ENCODE results near the gene ZNF182.
"Not testable (repeated sequence)": the region's sequence is repeated elsewhere in the genome, so short reads cannot be mapped to it uniquely, and the experiment has no call there.

ZNF182 gene

DNA sequence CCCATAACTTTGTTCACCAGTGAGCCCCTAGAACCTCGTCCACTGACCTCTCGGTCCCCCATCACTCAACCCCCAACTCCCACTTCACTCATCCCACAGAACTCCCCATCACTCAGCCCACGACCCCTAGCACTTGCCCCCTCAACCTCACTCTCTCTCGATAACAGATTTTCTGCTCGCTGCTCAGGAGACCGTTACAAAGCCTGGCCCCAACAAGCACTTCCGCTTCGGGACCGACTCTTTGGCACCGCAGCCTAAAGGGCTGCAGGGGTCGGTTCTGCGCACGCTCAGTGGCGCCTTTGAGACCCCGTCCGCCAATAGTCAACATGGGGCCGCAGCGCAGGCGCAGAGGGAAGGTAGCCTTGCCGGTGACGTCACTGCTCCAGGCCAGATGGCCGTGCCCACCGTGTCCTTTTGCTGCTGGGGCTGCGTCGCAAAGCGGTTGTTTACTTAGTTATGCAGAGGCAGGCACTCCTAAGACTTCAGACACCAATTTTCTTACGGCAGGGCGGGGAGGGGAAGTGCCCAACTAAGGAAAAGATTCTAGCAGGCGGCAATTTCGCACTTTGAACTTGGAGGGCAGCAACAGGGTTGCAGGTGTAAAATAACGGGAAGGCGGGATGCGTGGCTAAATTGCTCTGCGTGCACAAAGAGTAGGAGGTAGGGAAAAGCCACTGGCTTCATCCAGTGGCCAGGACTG lies at the start of gene ZNF182:
ZNF182 (minus strand) TSS at position 232 of the 700 bp plus-strand sequence. CDS start 1,380 bp downstream, outside the sequence.
- peak; percentile 95 for DNase-seq

DNA sequence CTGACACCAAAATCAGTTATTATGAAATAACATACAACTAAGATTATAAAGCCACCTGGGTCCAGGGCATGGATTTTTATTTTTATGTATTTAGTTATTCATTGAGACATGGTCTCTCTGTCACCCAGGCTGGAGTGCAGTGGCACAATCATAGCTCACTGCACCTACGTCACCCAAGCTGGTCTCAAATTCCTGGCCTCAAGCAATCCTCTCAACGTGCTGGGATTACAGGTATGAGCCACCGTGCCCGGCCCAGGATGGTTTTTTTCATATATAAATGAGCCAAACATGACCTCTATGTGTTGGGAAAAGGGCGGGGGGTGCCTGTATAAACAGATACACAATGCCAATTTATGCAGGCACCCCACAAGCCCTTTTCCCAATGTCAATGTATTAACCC lies 43.1 kb upstream of the ZNF182 start:
- no peak for DNase-seq

DNA sequence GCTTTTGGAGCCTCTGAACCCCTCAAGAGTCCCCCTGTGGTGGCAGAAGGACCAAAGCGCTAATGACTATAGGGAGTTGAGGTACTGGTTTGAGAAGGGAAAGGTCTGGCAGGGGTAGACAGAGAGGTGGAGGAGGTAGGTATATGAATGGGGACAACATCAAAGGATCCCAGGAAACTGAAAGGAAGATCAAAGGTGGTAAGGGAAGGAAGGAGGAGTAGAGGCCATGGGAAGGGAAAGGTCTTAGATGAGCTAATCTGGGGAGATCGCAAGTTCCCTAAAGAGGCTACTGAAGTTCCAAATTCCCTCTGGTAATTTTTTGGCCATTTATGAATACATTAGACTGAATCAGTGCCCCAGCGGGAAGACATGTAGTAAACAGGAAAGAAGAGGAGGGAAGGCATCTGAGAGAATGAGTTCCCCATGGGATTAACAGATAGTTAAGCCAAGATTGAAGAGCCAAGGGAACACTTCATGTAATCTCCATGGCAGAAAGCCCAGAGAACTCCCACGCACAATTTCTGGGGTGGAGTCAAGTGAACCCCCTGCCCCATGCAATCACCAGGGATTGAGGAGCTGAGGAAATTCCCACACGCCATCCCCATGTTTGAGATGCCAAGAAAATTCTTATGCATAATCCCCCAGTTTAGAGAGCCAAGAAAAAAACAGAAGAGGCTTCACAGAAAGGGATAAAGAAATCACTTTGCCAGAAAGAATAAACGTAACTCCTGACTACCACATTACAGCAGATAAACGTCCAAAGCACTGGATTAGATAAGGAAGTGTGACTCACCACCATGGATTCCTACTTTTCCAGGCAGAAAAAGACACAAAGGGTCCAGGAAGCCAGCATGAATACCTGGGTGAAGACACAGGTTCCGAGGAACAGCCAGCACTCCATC lies 41.9 kb upstream of the ZNF182 start:
- DNase-seq = no peak

DNA sequence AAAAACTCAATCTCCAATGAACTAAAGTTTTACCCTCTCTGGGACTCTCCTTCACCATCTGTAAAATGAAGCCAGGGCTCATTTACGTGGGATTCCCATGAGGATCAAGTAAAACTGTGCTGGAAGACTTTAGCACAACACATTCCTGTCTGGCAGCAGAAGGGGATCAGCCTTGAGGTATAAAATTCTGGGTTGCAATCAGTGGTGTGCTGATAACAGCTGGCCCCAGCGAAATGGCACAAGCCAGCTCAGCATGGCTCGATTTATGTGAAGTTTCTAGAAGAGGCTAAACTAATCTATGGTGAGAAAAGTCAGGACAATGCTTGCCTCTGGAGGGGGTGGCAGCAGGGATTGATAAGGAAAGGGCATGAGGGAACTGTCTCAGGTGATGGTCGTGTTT lies 39.3 kb upstream of the ZNF182 start:
- no peak for DNase-seq

DNA sequence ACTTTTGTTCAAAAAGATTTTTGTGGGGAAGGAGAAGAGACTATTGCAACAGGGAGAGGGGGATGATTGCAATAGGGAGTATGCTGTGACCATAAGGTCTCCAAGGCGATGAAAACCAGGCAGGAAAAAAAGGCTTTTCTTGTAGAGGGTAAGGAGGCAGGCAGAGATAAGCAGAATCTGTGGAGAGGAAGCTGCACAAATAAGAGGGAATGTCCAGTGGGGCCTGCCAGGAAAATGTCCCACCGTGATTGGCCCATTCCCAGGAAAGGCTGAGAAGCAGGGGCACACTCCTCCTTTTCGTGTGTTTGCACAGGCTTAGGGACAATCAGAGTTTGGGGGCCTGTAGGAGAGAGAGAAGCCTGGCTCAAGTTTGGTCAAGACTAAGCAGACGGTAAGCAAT lies 32.1 kb upstream of the ZNF182 start:
- DNase-seq = no peak

DNA sequence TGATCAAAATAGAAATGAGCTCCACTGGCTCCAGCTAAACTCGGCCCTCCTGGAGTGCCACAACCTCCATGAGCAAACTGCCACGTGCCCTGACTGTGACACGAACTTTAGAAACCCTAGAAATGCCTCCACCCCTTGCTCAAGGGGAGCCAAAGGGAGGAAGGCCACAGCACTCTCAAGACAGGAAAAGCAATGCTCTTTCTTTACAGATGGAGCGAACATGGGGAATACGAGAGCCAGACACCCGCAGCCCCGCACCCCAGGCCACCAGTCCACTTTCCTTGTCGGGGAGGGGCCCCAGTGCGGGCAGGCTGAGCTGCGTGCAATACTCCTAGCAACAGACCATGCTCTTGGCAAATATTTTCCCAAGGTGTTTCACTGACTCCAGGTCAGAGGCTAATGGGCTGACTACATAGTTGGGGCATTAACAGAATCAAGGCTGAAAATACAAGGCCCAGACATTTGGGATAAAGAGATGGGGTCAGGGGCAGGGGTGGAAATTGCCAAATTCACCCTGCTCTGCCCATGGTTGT lies 26.9 kb upstream of the ZNF182 start:
- not testable (repeated sequence) for DNase-seq

DNA sequence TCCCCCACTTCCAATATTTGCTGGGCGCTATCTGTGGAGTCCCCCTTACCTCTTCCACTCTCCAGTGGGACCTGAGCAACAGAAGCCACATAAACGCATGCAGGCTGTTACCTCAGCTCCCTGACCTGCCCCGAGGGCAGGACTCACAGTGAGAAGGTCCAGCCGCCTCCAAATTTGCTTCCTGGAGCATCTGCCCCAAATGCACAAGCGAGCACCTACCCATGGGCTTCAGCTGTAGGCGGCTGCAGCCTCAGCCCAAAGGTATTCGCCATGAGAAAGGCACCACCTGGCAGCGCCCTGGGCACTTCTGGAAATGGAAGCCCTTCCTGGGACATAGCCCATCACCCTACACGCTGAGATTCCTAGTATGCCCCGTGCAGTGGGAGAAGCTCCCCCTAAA lies 26.4 kb upstream of the ZNF182 start:
- no peak for DNase-seq

DNA sequence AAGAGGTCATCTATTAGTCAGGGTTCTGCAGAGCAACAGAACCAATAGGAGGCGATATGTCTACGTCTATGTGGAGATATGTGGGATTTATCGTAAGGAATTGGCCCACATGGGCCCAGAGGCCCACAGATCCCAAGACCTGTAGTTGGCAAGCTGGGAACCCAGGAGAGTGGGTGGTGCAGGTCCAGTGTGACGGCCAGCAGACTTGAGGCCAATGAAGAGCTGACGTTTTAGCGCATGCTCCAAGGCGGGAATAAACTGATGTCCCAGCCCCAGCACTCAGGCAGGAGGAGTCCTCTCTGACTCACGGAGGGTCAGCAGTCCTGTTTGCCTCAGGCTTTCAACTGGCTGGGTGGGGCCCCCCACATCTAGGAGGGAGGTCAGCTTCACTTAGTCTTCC lies 24.3 kb upstream of the ZNF182 start:
- DNase-seq = no peak

DNA sequence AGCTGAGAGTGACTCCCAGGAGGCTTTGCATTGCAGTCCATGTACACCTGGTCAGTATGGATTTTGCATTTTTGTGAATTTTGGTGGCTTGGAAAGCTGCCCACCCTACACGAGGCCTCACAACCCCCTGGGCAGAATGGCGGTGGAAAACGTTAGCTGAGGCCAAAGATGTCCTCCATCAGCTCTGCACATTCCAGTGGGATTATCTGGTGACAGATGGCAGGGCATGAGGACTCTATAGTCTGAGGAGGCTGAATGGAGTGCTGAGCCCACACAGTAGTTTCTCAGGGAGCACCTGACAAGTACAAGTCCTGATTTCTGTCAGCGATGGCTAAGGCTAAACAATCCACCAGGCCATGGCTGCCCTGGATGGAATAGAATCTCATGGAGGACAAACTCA lies 23.8 kb upstream of the ZNF182 start:
- DNase-seq = not testable (repeated sequence)

DNA sequence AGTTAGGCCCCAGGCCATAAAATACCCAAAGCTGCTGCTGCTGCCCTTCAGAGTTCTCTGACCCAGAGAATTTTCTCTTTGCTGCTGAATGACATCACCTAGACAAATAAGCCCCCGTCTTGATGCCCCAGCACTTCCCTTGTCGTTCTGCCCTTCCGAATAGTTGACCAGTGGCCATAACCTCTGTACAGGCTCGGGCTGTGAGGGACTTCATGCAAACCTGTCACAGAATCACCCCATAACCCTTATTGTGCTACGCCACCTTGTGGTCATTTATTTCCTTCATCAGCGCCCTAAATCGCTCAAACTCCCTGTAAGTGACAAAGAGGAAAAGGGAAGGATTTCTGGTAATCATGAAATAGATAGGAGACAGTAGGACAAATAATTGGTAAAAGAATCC lies 21.8 kb upstream of the ZNF182 start:
- DNase-seq = peak; percentile 75

DNA sequence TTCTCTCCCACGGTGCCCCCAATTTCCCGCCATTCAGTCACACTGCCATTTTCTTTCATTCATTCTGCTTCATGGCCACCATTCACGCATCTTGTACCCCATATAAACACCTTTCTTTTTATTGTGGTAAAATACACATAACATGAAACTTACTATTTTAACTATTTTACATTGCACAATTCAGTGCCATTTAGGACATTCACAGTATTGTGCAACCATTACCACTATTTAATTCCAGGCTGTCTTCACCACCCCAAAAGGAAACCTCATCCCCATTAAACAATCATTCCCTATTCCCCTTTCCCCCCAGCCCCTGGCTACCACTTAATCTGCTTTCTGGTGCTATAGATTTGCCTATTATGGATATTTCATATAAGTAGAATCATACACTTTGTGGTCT lies 18.9 kb upstream of the ZNF182 start:
- DNase-seq = no peak

DNA sequence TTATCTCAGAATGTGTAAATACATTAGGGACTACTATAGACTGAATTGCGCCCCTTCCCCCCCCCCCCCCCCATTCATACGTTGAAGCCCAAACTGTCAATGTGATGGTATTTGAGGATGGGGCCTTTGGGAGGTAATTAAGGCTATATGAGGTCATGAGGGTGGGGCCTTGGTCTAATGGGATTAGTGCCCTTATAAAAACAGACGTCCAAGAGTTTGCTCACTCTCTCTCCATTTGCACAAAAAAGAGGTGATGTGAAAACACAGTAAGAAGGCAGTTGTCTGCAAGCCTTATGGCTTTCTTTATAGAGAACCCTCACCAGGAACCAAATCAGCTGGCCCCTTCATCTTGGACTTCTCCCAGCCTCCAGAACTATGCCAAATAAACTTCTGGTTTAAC lies 18.3 kb upstream of the ZNF182 start:
- no peak for DNase-seq

DNA sequence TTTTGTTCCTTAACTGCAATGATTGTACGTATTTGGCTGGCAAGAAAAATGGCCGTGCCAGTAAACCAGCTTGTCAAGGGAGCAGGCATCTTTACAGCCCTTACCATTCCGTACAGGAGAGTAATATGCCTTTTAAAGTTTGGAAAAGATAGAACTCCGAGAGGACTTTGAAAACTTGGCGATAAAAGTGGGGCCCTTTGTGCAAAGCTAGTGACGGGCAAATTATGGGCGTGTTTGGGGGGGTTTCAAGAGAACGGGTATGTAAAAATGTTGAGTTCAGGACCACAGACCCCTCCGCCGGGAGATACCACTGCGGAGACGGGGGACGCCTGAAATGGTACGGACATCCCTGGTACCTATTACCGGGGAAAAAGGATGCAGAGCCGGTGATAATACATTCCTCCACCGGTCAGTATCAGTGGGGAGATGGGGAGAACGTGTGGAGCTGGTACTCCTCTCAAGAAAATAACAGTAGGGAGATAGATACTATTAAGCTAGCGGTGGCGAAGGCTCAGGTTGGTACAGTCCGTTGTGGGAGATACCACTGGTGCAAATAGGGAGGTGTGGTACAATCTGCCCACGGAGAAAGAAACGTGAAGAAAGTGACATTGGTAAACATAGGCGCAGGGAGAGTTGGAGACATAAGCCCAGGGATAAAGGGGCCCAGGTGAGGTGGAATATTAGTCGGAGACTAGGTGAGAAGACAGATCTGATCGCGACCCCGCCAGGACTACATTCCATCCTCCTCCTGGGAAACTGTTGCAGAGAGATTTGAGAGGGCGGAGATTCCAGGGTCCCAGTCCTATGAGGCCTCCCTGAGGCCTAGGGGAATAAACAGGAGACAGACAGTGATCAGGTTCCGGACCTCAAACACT lies 17.5 kb upstream of the ZNF182 start:
- DNase-seq = peak; percentile 83

DNA sequence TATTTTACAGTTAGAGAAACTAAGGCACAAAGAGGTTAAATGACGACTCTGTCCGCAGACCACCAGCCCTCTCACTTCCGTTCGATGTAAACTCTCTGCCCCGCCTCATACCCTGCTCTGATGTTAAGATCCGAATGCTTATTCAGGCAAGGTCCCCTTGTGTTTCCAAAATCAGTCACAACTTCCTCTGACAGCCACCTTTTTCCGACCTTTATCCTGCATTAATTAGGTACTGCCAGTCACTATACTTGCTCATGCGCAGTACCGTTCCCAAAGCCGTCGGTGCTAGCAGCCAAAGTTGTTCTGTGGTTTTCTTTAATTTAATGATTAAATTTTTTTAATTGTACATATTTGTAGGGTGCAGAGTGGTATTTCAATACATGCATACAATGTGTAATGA lies 16.7 kb upstream of the ZNF182 start:
- not testable (repeated sequence) for DNase-seq

DNA sequence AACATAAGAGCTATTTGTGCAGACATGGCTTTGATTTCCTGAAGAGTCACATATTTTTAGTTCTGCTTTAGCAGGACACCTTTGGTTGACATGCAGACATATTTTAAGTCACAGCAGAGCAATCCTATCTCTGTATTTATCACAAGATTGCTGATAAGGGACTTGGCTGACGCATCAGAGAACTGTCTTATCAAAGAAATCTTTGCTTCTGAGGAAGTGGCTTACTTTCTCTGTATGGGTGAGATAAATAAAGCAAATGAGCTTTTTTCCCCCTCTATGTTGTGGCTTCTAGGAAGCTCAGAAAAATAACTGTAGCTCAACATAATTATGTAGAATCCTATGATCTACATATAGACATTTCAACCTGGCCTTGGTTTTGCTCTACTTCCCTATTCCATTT lies 16.1 kb upstream of the ZNF182 start:
- DNase-seq = not testable (repeated sequence)

DNA sequence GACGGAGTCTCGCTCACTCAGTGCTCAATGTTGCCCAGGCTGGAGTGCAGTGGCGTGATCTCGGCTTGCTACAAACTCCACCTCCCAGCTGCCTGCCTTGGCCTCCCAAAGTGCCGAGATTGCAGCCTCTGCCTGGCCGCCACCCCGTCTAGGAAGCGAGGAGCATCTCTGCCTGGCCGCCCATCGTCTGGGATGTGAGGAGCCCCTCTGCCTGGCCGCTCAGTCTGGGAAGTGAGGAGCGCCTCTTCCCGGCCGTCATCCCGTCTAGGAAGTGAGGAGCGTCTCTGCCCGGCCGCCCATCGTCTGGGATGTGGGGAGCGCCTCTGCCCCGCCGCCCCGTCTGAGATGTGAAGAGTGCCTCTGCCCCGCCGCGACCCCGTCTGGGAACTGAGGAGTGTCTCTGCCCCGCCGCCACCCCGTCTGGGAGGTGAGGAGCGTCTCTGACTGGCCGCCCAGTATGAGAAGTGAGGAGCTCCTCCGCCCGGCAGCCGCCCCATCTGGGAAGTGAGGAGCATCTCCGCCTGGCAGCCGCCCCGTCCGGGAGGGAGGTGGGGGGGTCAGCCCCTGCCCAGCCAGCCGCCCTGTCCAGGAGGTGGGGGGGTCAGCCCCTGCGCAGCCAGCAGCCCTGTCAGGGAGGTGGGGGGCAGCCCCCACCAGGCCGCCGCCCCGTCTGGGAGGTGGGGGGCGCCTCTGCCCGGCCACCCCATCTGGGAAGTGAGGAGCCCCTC lies 13.0 kb upstream of the ZNF182 start:
- DNase-seq = not testable (repeated sequence)

DNA sequence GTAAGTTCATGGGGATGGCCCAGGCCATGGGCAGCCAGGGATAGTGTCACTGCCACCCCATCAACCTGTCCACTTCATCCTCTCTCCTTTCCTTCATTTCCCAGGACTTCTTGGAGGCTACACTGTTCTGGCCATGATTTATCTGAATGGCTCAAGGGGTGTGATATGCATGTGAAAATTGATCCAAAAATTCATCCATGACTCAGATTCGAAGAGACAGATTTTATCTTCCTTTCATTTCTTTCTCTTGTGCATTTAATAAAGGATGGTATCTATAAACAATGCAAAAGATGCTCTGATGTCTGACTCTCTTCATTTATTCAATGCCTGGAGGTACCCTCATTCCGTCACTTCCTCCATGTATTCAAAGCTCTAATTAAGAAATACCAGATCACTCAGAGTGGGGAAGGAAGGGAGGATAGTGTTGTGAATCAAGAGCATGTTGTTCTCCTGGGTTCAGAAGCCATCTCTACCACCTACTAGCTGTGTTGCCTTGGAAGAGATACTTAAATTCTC lies 5.7 kb upstream of the ZNF182 start:
- DNase-seq = not testable (repeated sequence)

DNA sequence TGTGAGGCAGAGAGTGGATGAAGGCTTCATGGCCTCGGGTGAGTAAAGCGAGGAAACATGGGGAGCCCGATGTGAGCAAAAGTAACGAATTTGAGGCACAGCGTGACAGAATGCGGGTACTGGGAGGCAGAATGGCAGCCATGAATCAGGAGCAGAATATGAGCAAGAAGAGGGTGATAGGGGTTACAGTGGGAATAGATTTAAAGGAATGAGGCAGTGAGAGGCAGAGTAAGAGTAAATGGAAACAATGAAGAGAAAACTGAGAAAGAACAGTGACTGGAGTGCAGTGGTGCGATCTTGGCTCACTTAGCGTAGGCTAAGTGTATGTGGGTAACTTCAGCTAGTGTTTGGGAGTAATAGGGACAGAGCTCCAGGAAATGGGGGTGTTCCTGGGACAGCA lies 2.9 kb upstream of the ZNF182 start, which contains the start of gene SPACA5:
SPACA5 (plus strand) TSS at position 301 of the 400 bp plus-strand sequence. CDS start 815 bp downstream, outside the sequence.
- DNase-seq = not testable (repeated sequence)

DNA sequence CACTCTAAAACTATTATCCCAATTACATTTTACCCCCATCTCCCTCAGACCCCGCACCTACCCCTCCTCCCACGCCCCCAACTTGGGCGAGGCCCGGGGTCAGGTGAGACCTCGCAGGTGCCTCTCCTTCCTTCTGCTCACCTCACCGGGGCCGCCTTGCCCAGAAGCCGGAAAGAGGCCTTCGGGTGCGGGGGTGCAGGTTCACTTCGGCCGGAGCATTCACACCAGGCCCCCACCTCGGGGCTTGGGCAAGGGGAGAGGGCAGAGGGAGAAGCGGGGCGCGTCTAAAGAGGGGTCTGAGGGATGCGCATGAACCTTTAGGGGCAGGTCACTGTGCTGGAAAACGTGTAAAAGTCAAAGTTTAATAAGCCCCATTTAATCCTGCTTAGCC lies 427 bp downstream of the ZNF182 start:
- peak; percentile 5 for DNase-seq

DNA sequence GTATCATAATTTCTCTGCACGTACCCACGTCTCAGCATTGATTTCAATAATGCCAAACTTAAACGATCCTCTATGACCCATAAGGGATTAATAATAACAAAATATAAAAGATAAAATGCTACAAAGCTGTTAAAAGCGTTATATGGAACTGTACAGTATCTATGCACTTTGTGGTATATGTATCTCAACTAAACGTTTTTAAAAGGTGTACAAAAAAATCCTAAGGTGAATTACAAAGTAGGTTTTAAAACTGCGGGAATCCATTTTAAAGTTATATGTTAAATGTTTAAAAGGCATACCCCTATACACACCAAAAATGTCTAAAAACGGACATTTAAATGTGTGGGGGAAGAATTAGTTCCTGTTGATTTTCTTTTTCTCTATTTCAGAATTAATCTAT lies 860 bp downstream of the ZNF182 start:
- DNase-seq = no peak

DNA sequence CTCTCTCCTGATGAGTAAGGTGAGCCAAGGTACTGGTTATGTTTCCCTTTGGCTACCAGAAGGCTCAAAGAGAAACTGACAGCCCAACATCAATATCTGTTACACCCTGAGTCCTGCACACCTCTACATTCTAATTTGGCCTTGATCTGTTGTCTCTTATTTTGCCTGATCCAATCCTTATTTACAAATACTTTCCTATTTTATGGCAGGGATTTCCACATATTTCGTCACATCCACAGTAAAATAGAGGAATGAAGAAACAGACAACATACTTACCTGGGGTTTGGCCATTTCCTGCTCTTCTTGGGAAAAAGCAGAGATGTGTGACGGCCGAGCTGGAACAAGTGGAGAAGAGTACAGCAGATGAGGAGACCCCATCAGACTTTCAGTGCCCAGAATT lies 1.5 kb downstream of the ZNF182 start:
- no peak for DNase-seq

DNA sequence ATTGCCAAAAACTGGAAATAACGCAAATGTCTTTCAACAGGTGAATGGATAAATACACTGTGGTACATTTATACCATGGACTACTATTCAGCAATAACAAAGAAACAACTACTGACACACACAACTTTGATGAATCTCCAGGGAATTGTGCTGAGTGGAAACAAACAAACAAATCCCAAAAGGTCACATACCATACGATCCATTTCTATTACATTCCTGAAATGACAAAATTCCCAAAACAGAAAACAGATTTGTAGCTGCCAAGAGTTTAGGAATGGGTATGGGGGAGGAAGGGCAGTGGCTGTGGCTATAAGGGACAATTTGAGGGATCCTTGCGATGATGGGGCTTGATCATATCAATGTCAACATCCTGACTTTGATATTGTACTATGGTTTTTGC lies 2.5 kb downstream of the ZNF182 start:
- no peak for DNase-seq

Data from hematopoietic multipotent progenitor cell treated with erythropoietin and hydrocortisone succinate and interleukin-3 and kit ligand, for 8 days (in vitro differentiated cells).